PC-3 (cell line): ENCODE results near the gene RNF32.

ENCODE experiments used
- EZH2 ChIP-seq: fragments of 300-600 bp; sonication (generic); IDR thresholded peaks from one replicate; pipeline ENCODE4 v1.6.1; 2017; ENCODE audit warnings: antibody characterized with exemption, mild to moderate bottlenecking, low read length; ENCODE audit not compliant: unreplicated experiment
- TF ChIP-seq, protein P1 (sequence below): fragments of 300-600 bp; sonication (generic); conservative IDR thresholded peaks from 2 replicates; pipeline ENCODE4 v1.5.1; 2017; ENCODE audit warnings: antibody characterized with exemption, low read depth, mild to moderate bottlenecking, low read length

DNA sequence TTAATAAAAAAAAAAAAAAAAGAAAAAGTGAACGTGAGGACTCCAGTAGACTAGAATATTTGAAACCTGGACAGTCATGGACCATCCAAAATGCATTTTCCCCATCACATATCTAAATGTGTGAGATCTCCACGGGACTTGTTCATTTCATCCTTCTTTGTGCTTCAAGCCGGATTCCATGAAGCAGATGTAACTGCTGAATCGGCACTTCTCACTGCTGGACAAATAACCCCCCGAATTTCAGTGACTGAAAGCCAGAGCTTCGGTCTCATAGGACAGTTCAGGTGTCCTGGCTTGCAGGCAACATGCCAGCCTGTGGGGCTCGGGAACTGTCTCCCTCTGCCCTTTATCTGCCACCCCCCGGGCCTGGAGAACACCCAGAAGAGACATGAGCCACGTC, 33.3 kb downstream of the RNF32 start:
- no peak for TF ChIP-seq EZH2
- TF ChIP-seq, protein P1, sequence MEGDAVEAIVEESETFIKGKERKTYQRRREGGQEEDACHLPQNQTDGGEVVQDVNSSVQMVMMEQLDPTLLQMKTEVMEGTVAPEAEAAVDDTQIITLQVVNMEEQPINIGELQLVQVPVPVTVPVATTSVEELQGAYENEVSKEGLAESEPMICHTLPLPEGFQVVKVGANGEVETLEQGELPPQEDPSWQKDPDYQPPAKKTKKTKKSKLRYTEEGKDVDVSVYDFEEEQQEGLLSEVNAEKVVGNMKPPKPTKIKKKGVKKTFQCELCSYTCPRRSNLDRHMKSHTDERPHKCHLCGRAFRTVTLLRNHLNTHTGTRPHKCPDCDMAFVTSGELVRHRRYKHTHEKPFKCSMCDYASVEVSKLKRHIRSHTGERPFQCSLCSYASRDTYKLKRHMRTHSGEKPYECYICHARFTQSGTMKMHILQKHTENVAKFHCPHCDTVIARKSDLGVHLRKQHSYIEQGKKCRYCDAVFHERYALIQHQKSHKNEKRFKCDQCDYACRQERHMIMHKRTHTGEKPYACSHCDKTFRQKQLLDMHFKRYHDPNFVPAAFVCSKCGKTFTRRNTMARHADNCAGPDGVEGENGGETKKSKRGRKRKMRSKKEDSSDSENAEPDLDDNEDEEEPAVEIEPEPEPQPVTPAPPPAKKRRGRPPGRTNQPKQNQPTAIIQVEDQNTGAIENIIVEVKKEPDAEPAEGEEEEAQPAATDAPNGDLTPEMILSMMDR, result no peak
